Cardiac muscle cell (in vitro differentiated cells and primary cell): Measurements from ENCODE around the gene NT5C3A. TPM values are rescaled to one million over a fixed set of nuclear protein-coding genes. Genes with fewer than 3 reads are reported as not detected.
"Not testable (repeated sequence)": the region's sequence is repeated elsewhere in the genome, so short reads cannot be mapped to it uniquely, and the experiment has no call there.

Source experiments
- DNase-seq, 2 donors: peaks; one replicate each; pipeline versions ENCODE4 v3.0.0 to v3.0.0-alpha.2; 2010 to 2017; ENCODE audit warnings: low read depth in 1 of 2, low spot score in 1 of 2
- H3K27ac ChIP-seq: fragments of 200-600 bp; sonication (generic); 2 replicates; pipeline ENCODE4 v1.5.1; 2016
- H3K27me3 ChIP-seq: fragments of 200-600 bp; sonication (generic); 2 replicates; pipeline ENCODE4 v1.6.0; 2016; ENCODE audit warnings: control low read depth
- H3K36me3 ChIP-seq: fragments of 200-600 bp; sonication (generic); 2 replicates; pipeline ENCODE4 v1.5.1; 2016; ENCODE audit warnings: control low read depth
- H3K4me1 ChIP-seq: fragments of 200-600 bp; sonication (generic); 2 replicates; pipeline ENCODE4 v1.8.1; 2017; ENCODE audit warnings: low read depth, mild to moderate bottlenecking, mixed run types
- H3K4me3 ChIP-seq: fragments of 200-600 bp; sonication (generic); 2 replicates; pipeline ENCODE4 v1.5.1; 2016; ENCODE audit warnings: mild to moderate bottlenecking
- H3K9me3 ChIP-seq: fragments of 200-600 bp; sonication (generic); 2 replicates; pipeline ENCODE4 v1.5.1; 2017; ENCODE audit warnings: low read depth, mild to moderate bottlenecking, control low read depth
- CTCF ChIP-seq: IDR thresholded peaks from 2 replicates; pipeline ENCODE4 v1.5.1; 2012; ENCODE audit warnings: low read depth, mild to moderate bottlenecking, low read length
- polyA plus RNA-seq: library from polyadenylated mRNA; unstranded; fragments of >200 nt; fragmentation: Nextera tagmentation; extraction: Ambion mirVana; gene quantifications from 2 replicates; pipeline ENCODE4 v1.2.1, GENCODE V29; 2016
- total RNA-seq: library from RNA; depleted of rRNA; stranded (reverse); fragments of >200 nt; gene quantifications from 2 replicates; pipeline ENCODE4 v1.2.3, GENCODE V29; 2016

The NT5C3A gene
- total and polyA plus RNA-seq, 2 experiments from 2014 or later: 26.9 to 37.6 TPM

- peaks cover 3% of the 10 kb centered on the region for H3K36me3 ChIP-seq
- H3K4me1 ChIP-seq: peaks cover 12% of the 10 kb centered on the region
- H3K27me3 ChIP-seq: no peaks in the 10 kb centered on the region
- H3K4me3 ChIP-seq: peak overlapping the region; percentile 99
- TF ChIP-seq CTCF: peak; percentile 60
- H3K9me3 ChIP-seq: no peaks in the 10 kb centered on the region
- peak overlapping the region; percentile 7 for H3K27ac ChIP-seq
- peak; percentile 59 to 69 for DNase-seq
Measured at GRCh38 chr7:33107136-33108066, 44.8 kb upstream of the NT5C3A start.

- peak in 1 of 2 donors; percentile 64 for DNase-seq
- peaks cover 4% of the 10 kb centered on the region for H3K4me1 ChIP-seq
- H3K27me3 ChIP-seq: no peaks in the 10 kb centered on the region
- peaks cover 28% of the 10 kb centered on the region for H3K36me3 ChIP-seq
- no peaks in the 10 kb centered on the region for H3K9me3 ChIP-seq
- no peak for TF ChIP-seq CTCF
- no peak overlapping the region for H3K27ac ChIP-seq
- H3K4me3 ChIP-seq: no peak overlapping the region
Measured at GRCh38 chr7:33101906-33102305, 39.3 kb upstream of the NT5C3A start.

GRCh38 chr7:33100770-33101169 is 38.2 kb upstream of the NT5C3A start:
- no peak for TF ChIP-seq CTCF
- DNase-seq: no peak
- H3K27ac ChIP-seq: no peak overlapping the region
- no peaks in the 10 kb centered on the region for H3K27me3 ChIP-seq
- H3K9me3 ChIP-seq: no peaks in the 10 kb centered on the region
- H3K36me3 ChIP-seq: peaks cover 39% of the 10 kb centered on the region
- peaks cover 4% of the 10 kb centered on the region for H3K4me1 ChIP-seq
- no peak overlapping the region for H3K4me3 ChIP-seq

GRCh38 chr7:33099154-33099940 is 36.8 kb upstream of the NT5C3A start:
- Histone ChIP-seq H3K4me1 (no peaks in the 10 kb centered on the region), H3K36me3 (peaks cover 49% of the 10 kb centered on the region), H3K9me3 (no peaks in the 10 kb centered on the region), H3K27me3 (no peaks in the 10 kb centered on the region), H3K4me3 (no peak overlapping the region), H3K27ac (no peak overlapping the region)
- DNase-seq: no peak
- no peak for TF ChIP-seq CTCF

- H3K4me1 ChIP-seq, H3K4me3 ChIP-seq, DNase-seq, H3K27me3 ChIP-seq, H3K27ac ChIP-seq, H3K9me3 ChIP-seq: not testable (repeated sequence)
- peaks cover 46% of the 10 kb centered on the region for H3K36me3 ChIP-seq
Measured at GRCh38 chr7:33094745-33095275, 32.2 kb upstream of the NT5C3A start.
